NCI-H774 (cell line): Measurements from ENCODE around the gene OBSCN.

Experiments used
- DNase-seq: peaks from one replicate; lab custom pipeline; 2025; lab: John Stamatoyannopoulos, UW

The OBSCN gene

DNA sequence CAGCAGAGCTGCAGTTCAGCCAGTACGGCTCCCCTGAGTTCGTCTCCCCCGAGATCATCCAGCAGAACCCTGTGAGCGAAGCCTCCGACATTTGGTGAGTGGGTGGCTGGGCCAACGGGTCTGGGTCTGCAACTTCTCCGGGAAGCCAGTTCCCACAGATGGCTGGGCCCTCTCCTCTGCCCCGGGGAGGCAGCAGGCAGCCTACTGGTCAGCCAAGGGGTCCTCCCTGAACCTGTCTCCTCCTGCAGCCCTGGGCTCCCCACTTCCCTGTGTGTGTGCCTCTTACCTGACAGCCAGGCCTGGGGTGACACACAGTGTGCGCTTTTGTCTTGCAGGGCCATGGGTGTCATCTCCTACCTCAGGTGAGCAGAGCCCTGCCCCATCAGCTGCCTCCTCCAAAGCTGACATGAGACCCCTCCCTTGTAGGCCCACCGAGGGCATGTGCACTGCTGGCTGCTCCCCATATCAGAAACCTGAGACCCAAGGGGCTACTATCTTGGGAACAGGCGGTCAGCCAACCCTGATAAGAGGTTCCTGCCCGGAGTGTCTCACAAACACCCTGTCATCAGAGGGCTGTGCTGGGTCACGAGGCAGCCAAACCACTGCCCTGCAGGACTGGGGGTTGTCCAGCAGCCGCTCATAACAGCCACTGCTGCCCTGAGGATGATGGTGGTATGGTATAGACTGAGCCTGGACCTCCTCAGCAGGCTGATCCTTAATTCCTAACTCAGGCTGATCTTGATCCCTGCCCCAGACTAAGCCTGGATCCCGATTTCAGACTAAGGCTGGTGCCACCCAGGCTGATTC lies 161.2 kb downstream of the OBSCN start:
- no peak for DNase-seq

DNA sequence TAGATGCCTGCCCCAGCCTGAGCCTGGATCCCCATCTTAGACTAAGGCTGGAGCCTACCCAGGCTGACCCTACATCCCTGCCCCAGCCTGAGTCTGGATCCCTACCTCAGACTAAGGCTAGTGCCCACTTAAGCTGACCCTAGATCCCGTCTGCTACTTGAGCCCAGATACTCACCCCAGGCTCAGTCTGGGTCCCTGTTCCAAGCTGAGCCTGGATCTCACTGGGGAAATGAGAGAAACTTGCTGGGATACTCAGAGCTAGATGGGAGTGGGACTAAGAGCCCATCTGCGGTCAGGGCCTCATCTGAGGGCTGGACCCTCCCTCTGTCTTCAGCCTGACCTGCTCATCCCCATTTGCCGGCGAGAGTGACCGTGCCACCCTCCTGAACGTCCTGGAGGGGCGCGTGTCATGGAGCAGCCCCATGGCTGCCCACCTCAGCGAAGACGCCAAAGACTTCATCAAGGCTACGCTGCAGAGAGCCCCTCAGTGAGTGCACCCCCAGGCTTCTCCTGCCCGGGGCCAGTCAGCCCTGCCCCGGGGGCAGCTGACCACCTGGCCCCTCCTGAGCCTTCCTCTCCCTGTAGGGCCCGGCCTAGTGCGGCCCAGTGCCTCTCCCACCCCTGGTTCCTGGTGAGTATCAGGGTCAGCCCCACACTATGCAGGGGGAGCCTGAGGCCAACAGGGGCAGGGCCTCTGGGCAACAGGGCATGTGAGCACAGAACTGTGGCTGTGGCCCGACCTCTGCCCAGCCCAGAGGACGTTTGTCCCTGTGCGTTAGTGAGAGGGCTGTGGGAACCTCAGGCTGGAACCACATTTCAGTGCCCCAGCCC lies 162.0 kb downstream of the OBSCN start:
- DNase-seq = no peak

DNA sequence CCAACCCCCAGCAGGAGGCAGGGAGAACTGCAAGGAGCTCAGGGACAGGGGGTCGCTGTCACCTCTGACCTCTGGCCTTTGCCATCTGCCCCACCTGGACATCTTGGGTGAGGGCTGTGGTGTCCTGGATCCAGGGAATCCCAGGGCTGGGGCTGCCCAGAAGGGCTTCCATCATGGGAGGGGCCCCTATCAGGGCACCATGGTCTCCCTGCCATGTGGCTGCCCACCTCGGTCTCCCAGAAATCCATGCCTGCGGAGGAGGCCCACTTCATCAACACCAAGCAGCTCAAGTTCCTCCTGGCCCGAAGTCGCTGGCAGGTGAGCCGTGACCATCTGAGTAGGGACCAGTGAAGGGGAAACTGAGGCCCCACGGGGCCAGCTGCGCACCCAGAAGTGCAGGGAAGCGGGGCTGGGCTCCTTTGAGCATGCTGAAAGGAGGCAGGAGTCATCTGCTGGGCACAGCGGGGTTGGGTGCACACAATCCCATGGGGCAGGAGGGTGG lies 162.6 kb downstream of the OBSCN start:
- no peak for DNase-seq

GRCh38 chr1:228370941-228371740 lies 163.3 kb downstream of the OBSCN start:
- DNase-seq = no peak

GRCh38 chr1:228371741-228372182 lies 163.9 kb downstream of the OBSCN start:
- no peak for DNase-seq

DNA sequence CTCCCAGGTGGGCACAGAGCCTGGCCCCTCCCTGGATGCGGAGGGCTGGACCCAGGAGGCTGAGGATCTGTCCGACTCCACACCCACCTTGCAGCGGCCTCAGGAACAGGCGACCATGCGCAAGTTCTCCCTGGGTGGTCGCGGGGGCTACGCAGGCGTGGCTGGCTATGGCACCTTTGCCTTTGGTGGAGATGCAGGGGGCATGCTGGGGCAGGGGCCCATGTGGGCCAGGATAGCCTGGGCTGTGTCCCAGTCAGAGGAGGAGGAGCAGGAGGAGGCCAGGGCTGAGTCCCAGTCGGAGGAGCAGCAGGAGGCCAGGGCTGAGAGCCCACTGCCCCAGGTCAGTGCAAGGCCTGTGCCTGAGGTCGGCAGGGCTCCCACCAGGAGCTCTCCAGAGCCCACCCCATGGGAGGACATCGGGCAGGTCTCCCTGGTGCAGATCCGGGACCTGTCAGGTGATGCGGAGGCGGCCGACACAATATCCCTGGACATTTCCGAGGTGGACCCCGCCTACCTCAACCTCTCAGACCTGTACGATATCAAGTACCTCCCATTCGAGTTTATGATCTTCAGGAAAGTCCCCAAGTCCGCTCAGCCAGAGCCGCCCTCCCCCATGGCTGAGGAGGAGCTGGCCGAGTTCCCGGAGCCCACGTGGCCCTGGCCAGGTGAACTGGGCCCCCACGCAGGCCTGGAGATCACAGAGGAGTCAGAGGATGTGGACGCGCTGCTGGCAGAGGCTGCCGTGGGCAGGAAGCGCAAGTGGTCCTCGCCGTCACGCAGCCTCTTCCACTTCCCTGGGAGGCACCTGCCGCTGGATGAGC lies 164.5 kb downstream of the OBSCN start:
- no peak for DNase-seq

- DNase-seq = no peak
Observed at GRCh38 chr1:228373004-228373680, 165.3 kb downstream of the OBSCN start.

GRCh38 chr1:228373681-228374571 lies 166.1 kb downstream of the OBSCN start:
- no peak for DNase-seq

DNA sequence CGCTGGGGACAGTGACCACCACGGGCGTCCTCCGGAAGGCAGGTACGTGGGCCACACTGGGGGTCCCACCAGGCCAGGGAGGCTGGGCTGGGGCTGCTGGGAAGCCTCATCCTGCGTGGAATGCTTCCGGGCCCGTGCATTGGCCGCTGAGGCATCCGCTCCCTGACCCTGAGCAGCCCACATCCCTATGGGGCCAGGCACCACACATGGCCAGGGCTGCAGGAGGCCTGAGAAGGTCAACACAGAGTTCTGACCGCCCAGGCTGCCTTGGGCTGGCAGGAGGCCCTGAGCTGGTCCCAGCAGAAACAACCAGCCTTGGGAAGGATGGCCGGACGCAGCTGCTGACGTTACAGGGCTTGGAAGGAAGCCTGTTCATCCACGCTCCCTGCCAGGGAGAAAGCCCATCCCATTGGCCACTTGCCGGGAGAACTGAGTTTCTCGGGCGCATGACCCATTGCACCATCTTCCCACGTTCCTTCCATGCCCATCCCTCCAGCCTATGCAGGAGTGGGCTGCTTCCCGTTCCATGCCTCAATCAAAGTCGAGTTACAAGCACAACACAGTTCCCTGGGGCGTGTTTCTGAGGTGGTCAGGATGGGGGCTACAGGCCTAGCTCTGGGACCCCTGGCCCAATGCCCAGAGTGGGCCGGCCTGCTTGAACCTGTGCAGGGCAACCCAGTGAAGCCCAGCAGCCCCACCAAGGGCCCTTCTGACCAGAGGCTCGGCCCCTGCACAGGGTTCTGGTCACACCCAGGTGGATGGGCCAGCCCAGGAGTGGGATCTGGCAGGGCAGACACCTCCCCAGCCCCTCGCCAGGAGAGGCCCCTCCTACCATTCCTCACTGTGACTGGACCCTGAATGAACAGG lies 167.1 kb downstream of the OBSCN start:
- DNase-seq = no peak

DNA sequence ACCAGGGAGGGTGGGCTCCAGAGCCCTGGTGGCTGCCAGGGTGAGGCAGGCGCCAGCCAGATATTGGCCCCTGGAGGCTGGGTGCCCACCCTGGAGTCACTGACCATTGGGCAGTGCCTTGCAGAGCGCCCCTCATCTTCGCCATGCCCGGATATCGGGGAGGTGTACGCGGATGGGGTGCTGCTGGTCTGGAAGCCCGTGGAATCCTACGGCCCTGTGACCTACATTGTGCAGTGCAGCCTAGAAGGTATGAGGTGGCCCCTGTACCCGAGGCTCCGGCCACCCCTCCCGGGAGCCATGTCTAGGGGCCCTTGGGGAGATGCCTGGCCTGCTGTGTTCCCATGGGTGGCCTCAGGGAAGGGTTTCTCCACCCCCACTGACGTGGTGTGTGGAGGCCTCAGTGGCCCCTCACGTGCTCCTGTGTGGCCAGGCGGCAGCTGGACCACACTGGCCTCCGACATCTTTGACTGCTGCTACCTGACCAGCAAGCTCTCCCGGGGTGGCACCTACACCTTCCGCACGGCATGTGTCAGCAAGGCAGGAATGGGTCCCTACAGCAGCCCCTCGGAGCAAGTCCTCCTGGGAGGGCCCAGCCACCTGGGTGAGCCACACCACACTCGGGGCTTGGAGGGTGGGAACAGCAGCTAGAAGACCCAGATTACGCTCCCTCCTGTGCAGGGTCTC lies 167.9 kb downstream of the OBSCN start:
- no peak for DNase-seq

GRCh38 chr1:228376262-228376628 lies 168.4 kb downstream of the OBSCN start:
- DNase-seq = no peak

DNA sequence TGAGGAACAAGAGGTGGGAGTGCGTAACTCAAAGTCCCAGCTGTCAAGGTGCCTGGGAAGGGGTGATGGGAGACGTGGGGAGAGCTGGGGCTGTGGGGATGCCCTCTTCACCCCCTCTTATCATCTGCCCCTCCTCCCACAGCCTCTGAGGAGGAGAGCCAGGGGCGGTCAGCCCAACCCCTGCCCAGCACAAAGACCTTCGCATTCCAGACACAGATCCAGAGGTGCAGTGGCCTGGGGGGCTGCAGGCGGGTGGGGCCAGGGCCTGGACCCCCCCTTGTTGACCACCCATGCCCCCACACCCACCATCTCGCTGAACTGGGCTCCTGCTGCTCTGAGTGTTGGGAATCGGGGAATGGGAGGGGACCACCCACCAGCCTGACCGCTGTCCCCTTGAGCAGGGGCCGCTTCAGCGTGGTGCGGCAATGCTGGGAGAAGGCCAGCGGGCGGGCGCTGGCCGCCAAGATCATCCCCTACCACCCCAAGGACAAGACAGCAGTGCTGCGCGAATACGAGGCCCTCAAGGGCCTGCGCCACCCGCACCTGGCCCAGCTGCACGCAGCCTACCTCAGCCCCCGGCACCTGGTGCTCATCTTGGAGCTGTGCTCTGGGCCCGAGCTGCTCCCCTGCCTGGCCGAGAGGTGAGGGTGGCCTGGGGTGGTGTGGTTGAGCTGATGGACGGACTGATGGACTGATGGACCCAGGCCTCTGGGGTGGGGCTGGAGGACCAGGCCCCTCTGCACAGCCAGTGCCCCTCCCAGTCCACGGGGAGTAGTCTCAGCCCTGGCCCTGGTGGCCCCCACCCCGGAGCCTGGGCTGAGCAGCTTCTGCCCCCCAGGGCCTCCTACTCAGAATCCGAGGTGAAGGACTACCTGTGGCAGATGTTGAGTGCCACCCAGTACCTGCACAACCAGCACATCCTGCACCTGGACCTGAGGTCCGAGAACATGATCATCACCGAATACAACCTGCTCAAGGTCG lies 169.1 kb downstream of the OBSCN start:
- no peak for DNase-seq

DNA sequence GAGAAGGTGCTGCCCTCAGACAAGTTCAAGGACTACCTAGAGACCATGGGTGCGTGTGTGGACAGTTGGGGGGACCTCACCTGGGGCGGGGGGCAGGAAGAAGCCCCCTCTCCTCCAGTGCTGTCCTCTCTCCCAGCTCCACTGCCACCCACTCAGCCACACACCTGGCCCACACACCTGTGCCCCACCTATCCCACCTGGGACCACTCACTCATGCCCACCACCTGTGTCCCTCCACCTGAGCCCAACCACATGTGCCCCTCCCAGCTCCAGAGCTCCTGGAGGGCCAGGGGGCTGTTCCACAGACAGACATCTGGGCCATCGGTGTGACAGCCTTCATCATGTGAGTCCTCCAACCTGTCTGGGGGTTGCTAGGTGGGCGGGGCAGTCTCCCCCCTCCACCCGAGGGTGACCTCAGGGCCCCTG lies 169.8 kb downstream of the OBSCN start:
- DNase-seq = no peak

DNA sequence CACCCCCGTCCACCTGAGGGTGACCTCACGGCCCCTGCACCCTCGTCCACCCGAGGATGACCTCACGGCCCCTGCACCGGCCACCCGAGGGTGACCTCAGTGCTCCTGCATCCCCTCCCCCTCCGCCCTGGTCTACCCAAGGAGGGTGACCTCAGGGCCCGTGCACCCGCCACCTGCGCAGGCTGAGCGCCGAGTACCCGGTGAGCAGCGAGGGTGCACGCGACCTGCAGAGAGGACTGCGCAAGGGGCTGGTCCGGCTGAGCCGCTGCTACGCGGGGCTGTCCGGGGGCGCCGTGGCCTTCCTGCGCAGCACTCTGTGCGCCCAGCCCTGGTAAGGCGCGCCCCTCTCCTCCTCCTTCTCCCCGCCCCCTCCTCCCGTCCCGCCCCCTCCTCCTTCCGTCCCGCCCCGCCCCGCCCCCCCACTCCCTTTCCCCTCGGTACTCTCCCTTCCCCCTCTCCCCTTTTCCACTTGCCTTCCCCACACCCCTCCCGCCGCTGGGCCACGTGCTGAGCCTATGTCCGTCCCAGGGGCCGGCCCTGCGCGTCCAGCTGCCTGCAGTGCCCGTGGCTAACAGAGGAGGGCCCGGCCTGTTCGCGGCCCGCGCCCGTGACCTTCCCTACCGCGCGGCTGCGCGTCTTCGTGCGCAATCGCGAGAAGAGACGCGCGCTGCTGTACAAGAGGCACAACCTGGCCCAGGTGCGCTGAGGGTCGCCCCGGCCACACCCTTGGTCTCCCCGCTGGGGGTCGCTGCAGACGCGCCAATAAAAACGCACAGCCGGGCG lies 170.4 kb downstream of the OBSCN start:
- DNase-seq = peak; percentile 72

- no peak for DNase-seq
Observed at GRCh38 chr1:228378873-228379460, 171.1 kb downstream of the OBSCN start.

GRCh38 chr1:228379666-228380065 lies 171.8 kb downstream of the OBSCN start:
- DNase-seq = no peak
